Epithelial cell of proximal tubule (primary cell): ENCODE results near the gene PPP5C. TPM values are rescaled to one million over a fixed set of nuclear protein-coding genes. Genes with fewer than 3 reads are reported as not detected.

Source experiments
- DNase-seq: peaks from one replicate; pipeline ENCODE4 v3.0.0-alpha.2; 2011; ENCODE audit warnings: low read depth
- H3K4me3 ChIP-seq: 2 replicates; pipeline ENCODE4 v1.5.1; 2011; ENCODE audit warnings: low read depth, mild to moderate bottlenecking, low read length
- total RNA-seq: library from RNA; depleted of rRNA; stranded (reverse); fragments of >200 nt; gene quantifications from 2 replicates; pipeline ENCODE4 v1.2.3, GENCODE V29; 2015
- TF ChIP-seq, protein P1 (sequence below): conservative IDR thresholded peaks from 2 replicates; pipeline ENCODE4 v1.5.1; 2012; ENCODE audit warnings: low read depth, mild to moderate bottlenecking, low read length

The PPP5C gene, protein sequence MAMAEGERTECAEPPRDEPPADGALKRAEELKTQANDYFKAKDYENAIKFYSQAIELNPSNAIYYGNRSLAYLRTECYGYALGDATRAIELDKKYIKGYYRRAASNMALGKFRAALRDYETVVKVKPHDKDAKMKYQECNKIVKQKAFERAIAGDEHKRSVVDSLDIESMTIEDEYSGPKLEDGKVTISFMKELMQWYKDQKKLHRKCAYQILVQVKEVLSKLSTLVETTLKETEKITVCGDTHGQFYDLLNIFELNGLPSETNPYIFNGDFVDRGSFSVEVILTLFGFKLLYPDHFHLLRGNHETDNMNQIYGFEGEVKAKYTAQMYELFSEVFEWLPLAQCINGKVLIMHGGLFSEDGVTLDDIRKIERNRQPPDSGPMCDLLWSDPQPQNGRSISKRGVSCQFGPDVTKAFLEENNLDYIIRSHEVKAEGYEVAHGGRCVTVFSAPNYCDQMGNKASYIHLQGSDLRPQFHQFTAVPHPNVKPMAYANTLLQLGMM
- total RNA-seq, result 76.2 and 114 TPM in 2 replicates

DNA sequence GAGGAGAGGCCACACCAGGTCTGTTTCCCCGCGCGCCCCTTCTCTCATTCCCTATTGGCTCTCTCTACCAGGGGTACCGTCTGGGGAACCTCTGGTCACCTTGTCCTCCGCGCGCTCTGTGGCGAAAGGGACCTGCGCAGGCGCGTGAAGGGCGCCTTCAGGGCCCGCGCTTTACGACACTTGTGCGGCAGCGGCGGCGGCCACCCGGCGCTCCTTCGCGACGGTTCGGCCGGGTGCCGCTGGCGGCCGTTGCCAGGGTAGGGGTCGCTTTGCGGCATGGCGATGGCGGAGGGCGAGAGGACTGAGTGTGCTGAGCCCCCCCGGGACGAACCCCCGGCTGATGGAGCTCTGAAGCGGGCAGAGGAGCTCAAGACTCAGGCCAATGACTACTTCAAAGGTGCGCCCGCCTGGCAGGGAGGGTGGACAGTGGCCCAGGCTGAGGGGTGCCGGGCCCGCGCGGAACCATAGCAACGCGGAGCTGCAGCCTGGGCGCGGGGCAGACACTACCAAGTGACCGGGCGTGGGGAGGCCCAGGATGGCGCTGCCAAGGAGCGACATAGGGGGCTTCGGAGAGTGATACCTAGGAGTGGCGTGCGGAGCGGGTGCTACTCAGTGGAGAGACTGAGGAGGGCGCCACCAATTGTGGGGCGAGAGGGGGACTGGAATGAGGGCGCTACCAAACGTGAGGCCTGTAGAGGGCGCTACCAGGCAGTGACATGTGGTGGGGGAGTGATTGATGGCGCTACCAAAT, at the start of gene PPP5C:
TSS of gene PPP5C (plus strand) at position 267 of the 751 bp plus-strand sequence. CDS start at position 277, 10 bp downstream.
- DNase-seq, result peak; percentile 16
- TF ChIP-seq, protein P1, sequence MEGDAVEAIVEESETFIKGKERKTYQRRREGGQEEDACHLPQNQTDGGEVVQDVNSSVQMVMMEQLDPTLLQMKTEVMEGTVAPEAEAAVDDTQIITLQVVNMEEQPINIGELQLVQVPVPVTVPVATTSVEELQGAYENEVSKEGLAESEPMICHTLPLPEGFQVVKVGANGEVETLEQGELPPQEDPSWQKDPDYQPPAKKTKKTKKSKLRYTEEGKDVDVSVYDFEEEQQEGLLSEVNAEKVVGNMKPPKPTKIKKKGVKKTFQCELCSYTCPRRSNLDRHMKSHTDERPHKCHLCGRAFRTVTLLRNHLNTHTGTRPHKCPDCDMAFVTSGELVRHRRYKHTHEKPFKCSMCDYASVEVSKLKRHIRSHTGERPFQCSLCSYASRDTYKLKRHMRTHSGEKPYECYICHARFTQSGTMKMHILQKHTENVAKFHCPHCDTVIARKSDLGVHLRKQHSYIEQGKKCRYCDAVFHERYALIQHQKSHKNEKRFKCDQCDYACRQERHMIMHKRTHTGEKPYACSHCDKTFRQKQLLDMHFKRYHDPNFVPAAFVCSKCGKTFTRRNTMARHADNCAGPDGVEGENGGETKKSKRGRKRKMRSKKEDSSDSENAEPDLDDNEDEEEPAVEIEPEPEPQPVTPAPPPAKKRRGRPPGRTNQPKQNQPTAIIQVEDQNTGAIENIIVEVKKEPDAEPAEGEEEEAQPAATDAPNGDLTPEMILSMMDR, result peak; percentile 97
- peak within 1 kb of the TSS; percentile 100 for H3K4me3 ChIP-seq

DNA sequence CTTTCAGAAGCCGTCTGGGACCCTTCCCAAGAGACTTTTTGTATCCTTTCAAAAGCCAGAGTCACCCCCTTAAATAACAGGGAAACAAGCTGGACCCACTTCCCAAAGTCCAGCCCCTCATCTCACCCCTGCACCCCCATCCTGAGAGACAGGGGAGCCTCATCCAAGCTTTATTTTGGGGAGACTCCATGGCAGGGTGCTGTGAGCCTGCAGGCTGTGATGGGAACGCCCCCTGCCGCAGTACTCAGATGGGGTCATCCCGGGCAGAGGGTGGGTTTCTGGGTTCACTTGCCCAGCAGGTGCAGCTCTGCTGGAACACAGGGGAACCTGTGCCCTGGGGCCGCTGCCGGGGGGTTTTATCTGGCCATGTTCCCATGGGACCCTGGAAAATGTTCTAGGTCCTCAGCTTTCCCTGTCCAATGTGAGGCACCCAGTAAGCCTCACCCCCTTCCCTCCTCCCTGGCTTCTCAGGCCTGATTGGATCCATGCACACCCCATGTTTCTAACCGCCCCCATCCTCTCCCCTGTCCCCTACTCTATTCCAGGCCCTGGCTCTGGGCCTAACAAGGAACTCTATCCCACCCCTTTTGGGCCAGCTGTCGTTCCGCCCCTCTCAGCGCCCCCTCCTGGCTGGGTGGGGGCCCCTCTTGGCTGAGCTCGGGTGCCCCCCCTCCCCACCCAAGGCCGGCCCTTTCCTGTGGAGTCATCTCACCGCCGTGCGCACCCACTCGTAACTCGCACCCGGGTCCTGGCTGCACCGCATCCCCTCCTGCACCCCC, 49.0 kb upstream of the PPP5C start:
- no peak overlapping the region for H3K4me3 ChIP-seq
- TF ChIP-seq, protein P1, result no peak

DNA sequence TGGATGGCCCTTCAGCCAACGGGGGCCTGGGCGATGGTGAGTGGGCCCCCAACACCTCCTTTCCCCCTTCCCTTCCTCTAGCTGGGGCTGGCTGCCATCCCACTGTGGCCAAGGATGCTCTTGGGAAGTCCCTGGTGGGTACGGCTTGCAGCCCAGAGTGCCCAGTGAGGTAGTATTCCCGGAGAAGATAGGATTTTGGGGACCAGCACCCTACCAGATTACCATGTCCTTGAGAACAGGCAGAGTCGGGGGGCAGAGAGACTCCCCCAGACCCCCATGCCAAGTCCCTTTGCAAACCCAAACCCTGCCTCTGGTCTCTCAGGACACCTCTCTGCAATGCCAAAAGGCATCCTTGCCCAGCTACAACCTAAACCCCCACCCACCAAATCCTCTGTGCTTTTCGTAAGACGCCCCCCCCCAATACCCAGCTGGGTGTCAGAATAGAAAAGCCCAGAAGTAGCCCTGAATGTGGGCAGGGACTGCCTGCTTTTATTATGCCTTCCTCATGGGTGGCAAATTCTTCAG, 48.3 kb upstream of the PPP5C start:
- H3K4me3 ChIP-seq, result no peak overlapping the region
- no peak for DNase-seq
- TF ChIP-seq, protein P1, result no peak

More for the DNA sequence above, 49.0 kb upstream of the PPP5C start:
- DNase-seq, result no peak

DNA sequence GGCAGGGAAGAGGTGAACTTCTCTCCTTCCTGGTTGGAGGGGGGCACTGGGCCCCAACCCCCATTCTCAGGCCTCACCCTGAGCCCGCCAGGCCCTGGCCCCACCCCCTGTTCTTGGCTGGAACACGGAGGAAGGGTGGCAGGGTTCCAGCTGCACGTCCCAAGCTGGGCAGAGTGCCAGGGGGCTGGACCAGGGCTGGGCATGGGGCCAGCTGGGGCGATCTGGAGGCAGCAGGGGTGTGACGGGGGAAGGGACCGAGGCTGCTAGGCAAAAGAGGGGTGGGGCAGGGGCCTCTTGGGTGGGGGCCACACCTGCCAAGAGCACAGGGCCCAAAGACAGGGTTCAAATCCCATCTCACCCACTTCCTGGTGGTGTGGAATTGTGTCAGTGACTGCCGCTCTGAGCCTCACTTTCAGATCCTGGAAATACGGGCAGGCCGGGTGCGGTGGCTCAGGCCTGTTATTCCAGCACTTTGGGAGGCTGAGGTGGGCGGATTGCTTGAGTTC, 47.8 kb upstream of the PPP5C start:
- DNase-seq, result no peak
- H3K4me3 ChIP-seq, result no peak overlapping the region
- TF ChIP-seq, protein P1, result no peak

DNA sequence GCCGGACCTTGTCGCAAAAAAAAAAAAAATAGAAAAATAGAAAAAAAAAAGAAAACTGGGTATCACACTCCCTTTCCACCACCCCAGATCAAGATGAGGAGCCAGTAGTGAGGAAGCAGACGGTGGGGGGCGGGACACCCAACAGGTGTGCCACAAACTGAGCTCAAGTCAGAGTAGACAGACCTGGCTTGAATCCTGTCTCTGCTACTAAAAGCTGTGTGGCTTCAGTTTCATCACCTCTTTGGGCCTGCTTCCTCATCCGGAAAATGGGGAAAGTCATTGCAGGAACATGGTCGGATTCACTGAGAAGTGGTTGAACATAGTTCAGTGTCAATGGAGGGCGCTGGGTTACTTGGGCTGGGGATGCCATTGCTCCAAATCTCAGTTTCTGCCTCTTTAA, 47.2 kb upstream of the PPP5C start:
- H3K4me3 ChIP-seq, result no peak overlapping the region
- no peak for DNase-seq

DNA sequence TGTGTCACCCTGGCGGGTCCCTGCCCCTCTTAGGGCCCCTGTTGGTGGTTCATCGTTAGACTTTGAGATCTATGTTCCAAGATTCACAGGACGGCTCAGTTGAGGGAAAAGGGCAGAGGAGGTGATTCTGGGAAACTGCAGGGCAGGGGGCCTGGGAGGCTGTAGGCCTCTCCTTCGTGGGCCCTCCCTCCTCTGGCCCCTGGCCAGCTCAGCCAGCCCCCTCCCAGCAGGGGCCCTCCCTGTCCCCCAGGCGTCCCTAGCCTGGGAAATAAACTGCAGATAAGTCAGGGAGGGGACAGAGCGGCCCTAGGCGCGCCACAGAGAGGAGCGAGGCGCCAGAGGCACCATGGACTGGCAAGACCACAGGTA, 43.6 kb upstream of the PPP5C start:
- TF ChIP-seq, protein P1, result no peak
- H3K4me3 ChIP-seq, result no peak overlapping the region
- no peak for DNase-seq

More for the DNA sequence above, 47.2 kb upstream of the PPP5C start:
- TF ChIP-seq, protein P1, result no peak
